ENCODE measurements around the gene FHIT.

- no peak for TF ChIP-seq CTCF (IDR thresholded peaks at IDR 0.05; ENCODE audit: low read depth, low read length)
- no peak for TF ChIP-seq EZH2phosphoT487 (IDR thresholded peaks at IDR 0.05; ENCODE audit: low read depth)
These were observed 69.4 kb downstream of the FHIT start for GRCh38 chr3:61181874-61182273.
